ENCODE data around the gene CD58.
A peak's percentile ranks its signal among the peaks of the same experiment; 100 is the strongest.

The CD58 gene

DNA sequence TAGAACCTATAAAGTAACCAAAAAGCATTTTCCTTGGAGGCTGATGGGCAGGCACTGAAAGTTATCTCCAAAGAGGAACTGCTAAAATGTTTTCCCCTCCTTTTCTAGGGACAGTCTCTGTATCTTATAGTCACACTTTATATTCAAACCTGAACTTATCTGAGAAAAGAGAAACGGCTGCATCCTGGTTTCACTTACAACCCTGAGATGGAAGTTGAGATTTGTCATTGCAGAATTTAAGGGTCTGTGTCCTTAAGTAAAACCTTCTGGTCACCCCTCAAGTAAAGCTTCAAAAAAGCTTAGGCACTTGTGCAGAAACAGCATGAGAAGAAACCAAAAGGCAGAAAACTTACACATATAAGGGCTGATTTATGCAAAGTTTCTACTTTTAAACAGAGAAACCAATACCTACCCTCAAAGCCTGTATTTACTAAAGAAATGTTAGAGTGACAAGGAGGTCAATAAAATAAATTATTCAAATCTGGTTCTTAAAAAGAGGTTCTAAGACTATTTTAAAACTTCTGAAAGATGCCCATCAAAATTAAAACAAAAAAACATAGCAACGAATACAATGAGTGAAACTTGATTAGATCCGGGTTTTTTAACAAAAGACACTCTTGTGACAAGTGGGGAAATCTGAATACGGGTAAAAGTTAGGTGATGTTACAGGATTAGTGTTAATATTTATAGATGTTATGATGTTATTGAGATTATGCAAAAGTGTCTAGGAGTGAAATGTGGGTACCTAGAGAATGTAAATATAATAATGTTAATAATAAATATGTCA, 9.9 kb downstream of the CD58 start:
- TF ChIP-seq, protein P1, sequence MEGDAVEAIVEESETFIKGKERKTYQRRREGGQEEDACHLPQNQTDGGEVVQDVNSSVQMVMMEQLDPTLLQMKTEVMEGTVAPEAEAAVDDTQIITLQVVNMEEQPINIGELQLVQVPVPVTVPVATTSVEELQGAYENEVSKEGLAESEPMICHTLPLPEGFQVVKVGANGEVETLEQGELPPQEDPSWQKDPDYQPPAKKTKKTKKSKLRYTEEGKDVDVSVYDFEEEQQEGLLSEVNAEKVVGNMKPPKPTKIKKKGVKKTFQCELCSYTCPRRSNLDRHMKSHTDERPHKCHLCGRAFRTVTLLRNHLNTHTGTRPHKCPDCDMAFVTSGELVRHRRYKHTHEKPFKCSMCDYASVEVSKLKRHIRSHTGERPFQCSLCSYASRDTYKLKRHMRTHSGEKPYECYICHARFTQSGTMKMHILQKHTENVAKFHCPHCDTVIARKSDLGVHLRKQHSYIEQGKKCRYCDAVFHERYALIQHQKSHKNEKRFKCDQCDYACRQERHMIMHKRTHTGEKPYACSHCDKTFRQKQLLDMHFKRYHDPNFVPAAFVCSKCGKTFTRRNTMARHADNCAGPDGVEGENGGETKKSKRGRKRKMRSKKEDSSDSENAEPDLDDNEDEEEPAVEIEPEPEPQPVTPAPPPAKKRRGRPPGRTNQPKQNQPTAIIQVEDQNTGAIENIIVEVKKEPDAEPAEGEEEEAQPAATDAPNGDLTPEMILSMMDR (IDR thresholded peaks at IDR 0.05; ENCODE audit: extremely low read depth, missing control alignments), result no peak
- DNase-seq (ENCODE audit: low spot score), result no peak

DNA sequence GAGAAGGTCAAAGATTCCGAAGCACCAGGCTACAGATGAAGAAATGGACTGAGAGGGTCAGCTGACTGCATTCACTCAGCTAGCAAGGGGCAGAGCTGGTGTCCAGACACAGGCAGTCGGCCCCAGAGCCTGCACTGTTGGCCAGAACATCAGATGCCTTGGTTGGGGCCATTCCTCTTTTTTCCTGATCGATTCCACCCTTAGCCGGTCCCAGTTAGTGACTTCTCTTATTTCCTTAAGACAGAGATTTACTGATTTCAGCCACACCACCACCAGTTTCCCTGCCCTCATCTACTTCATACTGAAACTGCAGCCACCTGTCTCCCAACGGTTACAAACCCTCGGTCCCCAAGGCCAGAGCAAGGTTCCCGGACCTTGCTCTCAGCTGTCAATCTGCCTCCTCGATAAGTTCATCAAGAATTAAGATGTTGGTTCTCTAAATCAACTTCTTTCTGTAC, 11.5 kb downstream of the CD58 start:
- TF ChIP-seq, protein P1 (IDR thresholded peaks at IDR 0.05; ENCODE audit: extremely low read depth, missing control alignments), result no peak

DNA sequence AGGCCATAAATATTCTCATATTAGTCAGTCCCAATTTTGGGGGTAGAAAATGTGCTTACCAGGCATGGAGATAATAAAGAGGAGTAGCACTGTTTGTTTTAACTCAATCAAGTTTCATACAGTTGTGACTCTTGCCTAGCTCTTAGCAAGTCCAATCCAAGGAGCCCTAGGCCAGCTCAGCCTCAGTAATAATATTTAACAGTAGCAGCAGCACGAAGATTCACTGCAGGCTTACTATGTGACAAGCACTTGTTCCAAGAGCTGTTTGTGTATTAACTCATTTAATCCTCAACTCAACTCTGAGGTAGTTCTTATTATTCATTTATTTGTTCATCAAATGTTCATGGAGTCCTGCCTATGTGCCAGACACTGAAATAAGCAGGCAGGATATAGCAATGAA, 12.3 kb downstream of the CD58 start:
- TF ChIP-seq, protein P1 (IDR thresholded peaks at IDR 0.05; ENCODE audit: extremely low read depth, missing control alignments), result no peak
- no peak for DNase-seq (ENCODE audit: low spot score)

More for the DNA sequence above, 11.5 kb downstream of the CD58 start:
- no peak for DNase-seq (ENCODE audit: low spot score)

DNA sequence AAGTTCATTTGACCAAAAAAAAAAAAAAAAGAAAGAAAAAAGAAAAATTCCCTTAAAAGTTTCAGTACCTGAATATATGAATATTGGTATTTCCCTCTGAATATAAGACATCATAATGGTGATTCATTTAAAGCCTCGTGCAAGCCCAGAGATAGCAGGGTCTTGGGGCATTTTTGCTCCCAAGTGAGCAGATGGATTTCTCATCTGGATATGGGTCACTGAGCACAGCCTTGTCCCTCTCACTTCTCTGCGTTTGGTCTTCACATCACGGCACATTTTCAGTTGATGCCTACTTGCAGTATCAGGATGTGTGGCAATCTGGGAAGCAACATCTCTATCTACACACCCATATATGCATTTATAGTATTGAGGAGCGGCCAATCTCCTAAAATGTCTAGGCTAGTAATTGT, 12.7 kb downstream of the CD58 start:
- no peak for DNase-seq (ENCODE audit: low spot score)
- TF ChIP-seq, protein P1 (IDR thresholded peaks at IDR 0.05; ENCODE audit: extremely low read depth, missing control alignments), result no peak

DNA sequence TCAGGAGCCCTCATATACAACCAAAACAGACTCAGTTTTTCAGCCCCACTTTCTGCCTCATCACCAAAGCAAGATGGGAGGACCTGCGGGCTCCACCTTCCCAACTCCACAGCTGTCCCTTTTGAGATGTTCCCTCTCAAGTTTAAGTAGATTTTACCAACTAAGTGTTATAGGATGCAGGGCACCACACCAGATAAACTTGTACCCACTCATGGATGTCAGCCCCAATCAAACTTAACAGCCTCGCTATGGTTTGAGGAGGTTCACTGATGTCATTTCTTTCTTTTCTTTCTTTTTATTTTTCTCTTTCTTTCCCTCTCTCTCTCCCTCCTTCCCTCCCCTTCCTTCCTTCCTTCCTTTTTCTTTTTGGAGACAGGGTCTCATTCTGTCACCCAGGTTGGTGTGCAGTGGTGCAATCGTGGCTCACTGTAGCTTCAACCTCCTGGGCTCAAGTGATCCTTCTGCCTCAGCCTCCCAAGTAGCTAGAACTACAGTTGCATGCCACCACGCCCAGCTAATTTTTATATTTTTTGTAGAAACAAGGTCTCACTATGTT, 13.4 kb downstream of the CD58 start:
- DNase-seq (ENCODE audit: low spot score), result no peak
- TF ChIP-seq, protein P1 (IDR thresholded peaks at IDR 0.05; ENCODE audit: extremely low read depth, missing control alignments), result no peak

DNA sequence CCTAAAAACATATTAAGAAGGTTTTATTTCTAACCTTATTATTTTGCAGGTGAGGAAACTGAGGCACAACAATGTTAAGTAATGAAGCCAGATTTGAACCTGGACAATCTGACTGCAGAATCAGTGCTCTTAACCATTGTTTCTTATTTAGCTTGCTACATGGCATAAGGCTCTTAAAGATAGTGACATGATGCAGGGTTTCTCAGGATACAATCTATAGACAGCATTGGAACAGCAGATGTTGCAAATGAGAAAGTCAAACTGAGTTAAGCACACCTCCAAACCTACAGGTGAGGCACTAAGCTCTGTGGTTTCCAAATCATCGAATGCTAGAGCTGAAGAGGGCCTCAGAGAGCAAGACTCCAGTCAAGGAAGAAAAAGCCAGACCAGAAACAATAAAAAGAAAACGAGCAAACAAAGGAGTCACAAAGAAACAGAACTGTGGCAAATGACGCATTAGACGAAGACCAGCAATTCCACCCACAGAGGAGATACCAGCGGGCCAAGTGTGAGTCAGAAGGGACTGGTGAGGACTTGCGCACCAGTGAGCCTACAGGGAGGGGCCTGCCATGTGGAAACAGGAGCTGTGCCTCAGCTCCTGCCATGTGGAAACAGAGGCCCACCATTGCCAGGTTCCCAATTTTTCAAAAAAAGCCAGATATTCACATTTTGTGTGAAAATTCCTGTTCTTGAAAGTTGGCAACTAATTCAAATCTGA, 14.4 kb downstream of the CD58 start:
- TF ChIP-seq, protein P1 (IDR thresholded peaks at IDR 0.05; ENCODE audit: extremely low read depth, missing control alignments), result no peak
- DNase-seq (ENCODE audit: low spot score), result peak; percentile 61

DNA sequence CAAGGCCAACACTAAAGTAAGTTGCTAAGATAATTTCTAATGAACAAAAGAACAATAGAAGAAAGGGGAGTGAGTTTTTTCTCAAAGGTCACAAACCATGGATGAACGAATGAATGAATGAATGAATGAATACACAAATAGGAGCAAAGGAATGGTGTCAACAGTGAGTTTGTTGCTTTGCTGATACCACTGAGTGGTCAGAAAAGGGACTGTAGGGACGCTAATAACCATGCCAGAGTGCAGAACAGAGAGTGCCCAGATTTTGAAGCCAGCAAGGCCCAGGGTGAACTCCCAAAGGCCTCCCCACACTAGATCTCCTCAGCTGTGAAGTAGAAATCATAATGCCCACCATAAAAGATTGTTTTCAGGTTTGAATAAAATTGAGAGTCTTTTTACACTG, 15.9 kb downstream of the CD58 start:
- DNase-seq (ENCODE audit: low spot score), result no peak
- TF ChIP-seq, protein P1 (IDR thresholded peaks at IDR 0.05; ENCODE audit: extremely low read depth, missing control alignments), result no peak
